HCT116 (cell line): ENCODE measurements around the gene ANKS1A. TPM values are rescaled to one million over a fixed set of nuclear protein-coding genes. Genes with fewer than 3 reads are reported as not detected.
"Not testable (repeated sequence)": the region's sequence is repeated elsewhere in the genome, so short reads cannot be mapped to it uniquely, and the experiment has no call there.

ENCODE experiments used
- ATAC-seq: fragments of 200-7000 bp; cut with Tn5 transposase; 2 replicates; pipeline ENCODE4 v1.9.1; 2020; ENCODE audit warnings: mild to moderate bottlenecking, moderate library complexity
- BruUV-seq: library from RNA; stranded (reverse); fragments of 400-500 nt; replicated peaks from 2 replicates; lab custom pipeline; 2021; lab: Mats Ljungman, UMichigan
- CTCF ChIA-PET: fragments of 300-600 bp; sonication (Branson Sonifier 250); formaldehyde crosslinking; loops from one replicate; lab custom pipeline; 2021; ENCODE audit warnings: antibody characterized with exemption; lab: Charles Lee
- POLR2A ChIA-PET: fragments of 300-600, 350-600 bp; sonication (Branson Sonifier 250); formaldehyde crosslinking; loops from one replicate; lab custom pipeline; 2021; ENCODE audit warnings: antibody characterized with exemption; lab: Charles Lee
- RAD21 ChIA-PET, 2 experiments: fragments of 300-600 bp; sonication (Branson Sonifier 250); formaldehyde crosslinking; loops; one replicate each; lab custom pipeline; 2023; ENCODE audit warnings: low total read pairs in 2 of 2; ENCODE audit not compliant: uncharacterized antibody in 2 of 2, unreplicated experiment in 2 of 2, low non-redundant PET in 1 of 2; lab: Charles Lee
- DNase-seq: peaks from one replicate; pipeline ENCODE4 v3.0.0-alpha.2; 2010; ENCODE audit warnings: low read depth, low spot score
- H2AFZ ChIP-seq: fragments of 200-600 bp; shearing (Covaris generic), sonication (generic); 2 replicates; pipeline ENCODE4 v1.6.1; 2017; ENCODE audit warnings: low read depth, mixed run types, mixed read lengths, antibody characterized with exemption, low read length; ENCODE audit not compliant: poor library complexity, severe bottlenecking
- H3K27ac ChIP-seq: 2 replicates; pipeline ENCODE4 v1.5.1; 2012; ENCODE audit warnings: low read depth, low read length
- H3K27me3 ChIP-seq: fragments of 200-600 bp; sonication (generic); 2 replicates; pipeline ENCODE4 v1.6.1; 2016; ENCODE audit warnings: mixed run types, low read length, mixed read lengths; ENCODE audit not compliant: insufficient read depth
- H3K36me3 ChIP-seq, 2 experiments: fragments of 200-500 bp in 1 of 2; fragments of 200-600 bp in 1 of 2; sonication (Bioruptor generic) in 1 of 2; sonication (generic) in 1 of 2; 2 replicates each; pipeline versions ENCODE4 v1.5.1 to v1.6.1; 2014 to 2016; ENCODE audit warnings: low read length in 2 of 2, inconsistent platforms in 1 of 2, mixed read lengths in 1 of 2, mixed run types in 1 of 2; ENCODE audit not compliant: insufficient read depth in 2 of 2, control insufficient read depth in 1 of 2
- H3K4me1 ChIP-seq, 2 experiments: fragments of 200-600 bp in 1 of 2; sonication (generic) in 1 of 2; 2 replicates each; pipeline versions ENCODE4 v1.5.1 to v1.6.1; 2012 to 2017; ENCODE audit warnings: low read length in 2 of 2, inconsistent platforms in 1 of 2, mild to moderate bottlenecking in 1 of 2, mixed read lengths in 1 of 2, mixed run types in 1 of 2, moderate library complexity in 1 of 2; ENCODE audit not compliant: insufficient read depth in 2 of 2, control insufficient read depth in 1 of 2
- H3K4me2 ChIP-seq: fragments of 200-600 bp; sonication (generic); 2 replicates; pipeline ENCODE4 v1.6.1; 2017; ENCODE audit warnings: mixed run types, low read length, mixed read lengths
- H3K4me3 ChIP-seq, 2 experiments: fragments of 200-600 bp in 1 of 2; sonication (generic) in 1 of 2; replicated peaks in 1 of 2; 2 replicates each; pipeline ENCODE4 v1.5.1; 2011 to 2016; ENCODE audit warnings: low read length in 2 of 2, control low read depth in 1 of 2, low read depth in 1 of 2, mild to moderate bottlenecking in 1 of 2, mixed read lengths in 1 of 2, mixed run types in 1 of 2
- H3K79me2 ChIP-seq: fragments of 200-600 bp; sonication (generic); 2 replicates; pipeline ENCODE4 v1.6.1; 2017; ENCODE audit warnings: mild to moderate bottlenecking, mixed run types, low read length, moderate library complexity, mixed read lengths; ENCODE audit not compliant: insufficient read depth
- H3K9ac ChIP-seq: fragments of 200-600 bp; sonication (generic); 2 replicates; pipeline ENCODE4 v1.6.1; 2016; ENCODE audit warnings: low read length, mixed read lengths
- H3K9me2 ChIP-seq: fragments of 200-600 bp; sonication (generic), shearing (Covaris generic); 2 replicates; pipeline ENCODE4 v1.6.1; 2017; ENCODE audit warnings: mixed run types, mild to moderate bottlenecking, moderate library complexity; ENCODE audit not compliant: insufficient read depth
- H3K9me3 ChIP-seq, 2 experiments: fragments of 200-500 bp in 1 of 2; fragments of 200-600 bp in 1 of 2; sonication (Bioruptor generic) in 1 of 2; sonication (generic) in 1 of 2; 2 replicates each; pipeline ENCODE4 v1.6.1; 2014 to 2017; ENCODE audit warnings: low read length in 2 of 2, mixed read lengths in 2 of 2, inconsistent platforms in 1 of 2, low read depth in 1 of 2, mild to moderate bottlenecking in 1 of 2, mixed run types in 1 of 2, moderate library complexity in 1 of 2; ENCODE audit not compliant: control insufficient read depth in 1 of 2, insufficient read depth in 1 of 2
- H4K20me1 ChIP-seq: fragments of 200-600 bp; sonication (generic), shearing (Covaris generic); 2 replicates; pipeline ENCODE4 v1.6.1; 2017; ENCODE audit warnings: mixed run types, mild to moderate bottlenecking, moderate library complexity; ENCODE audit not compliant: insufficient read depth
- CBX3 ChIP-seq: IDR thresholded peaks from 2 replicates; pipeline ENCODE4 v1.6.1; 2012; ENCODE audit warnings: low read depth
- EGR1 ChIP-seq: IDR thresholded peaks from 2 replicates; pipeline ENCODE4 v1.6.1; 2012; ENCODE audit warnings: low read depth
- ELF1 ChIP-seq: IDR thresholded peaks from 2 replicates; pipeline ENCODE4 v1.6.1; 2012; ENCODE audit warnings: low read depth, borderline replicate concordance
- EZH2 ChIP-seq: fragments of 200-600 bp; sonication (generic); IDR thresholded peaks from 2 replicates; pipeline ENCODE4 v1.6.1; 2017; ENCODE audit warnings: antibody characterized with exemption, mixed run types
- FOSL1 ChIP-seq: IDR thresholded peaks from 2 replicates; pipeline ENCODE4 v1.6.1; 2012; ENCODE audit warnings: low read depth
- JUND ChIP-seq: IDR thresholded peaks from 2 replicates; pipeline ENCODE4 v1.6.1; 2012
- MAX ChIP-seq: IDR thresholded peaks from 2 replicates; pipeline ENCODE4 v1.6.1; 2012
- POLR2A ChIP-seq: IDR thresholded peaks from 2 replicates; pipeline ENCODE4 v1.7.0; 2011; ENCODE audit warnings: borderline replicate concordance; ENCODE audit not compliant: insufficient read depth, insufficient read length; ENCODE audit errors: extremely low read depth
- RAD21 ChIP-seq: IDR thresholded peaks from 2 replicates; pipeline ENCODE4 v1.6.1; 2012; ENCODE audit warnings: low read depth, mild to moderate bottlenecking
- SIN3A ChIP-seq: IDR thresholded peaks from 2 replicates; pipeline ENCODE4 v1.6.1; 2012; ENCODE audit warnings: low read depth
- SRF ChIP-seq: IDR thresholded peaks from 2 replicates; pipeline ENCODE4 v1.6.1; 2012; ENCODE audit warnings: low read depth
- TCF7L2 ChIP-seq: IDR thresholded peaks from 2 replicates; pipeline ENCODE4 v1.7.0; 2011; ENCODE audit warnings: borderline replicate concordance, inconsistent platforms; ENCODE audit not compliant: insufficient read depth, insufficient read length; ENCODE audit errors: extremely low read depth
- ZFX ChIP-seq: fragments of 450-650 bp; IDR thresholded peaks from 2 replicates; pipeline ENCODE4 v1.6.1; 2017
- ZNF274 ChIP-seq: fragments of 200-500 bp; sonication (Bioruptor generic); IDR thresholded peaks from 2 replicates; pipeline ENCODE4 v1.6.1; 2014; ENCODE audit warnings: mild to moderate bottlenecking, low read depth, low read length, inconsistent platforms
- intact Hi-C: fragments of 100-400 bp; cut with micrococcal nuclease; formaldehyde crosslinking; loops from 2 replicates; pipeline ENCODE4 v1.10.0; 2022
- total RNA-seq: library from RNA; stranded (reverse); gene quantifications from one replicate; pipeline ENCODE4 v1.2.1, GENCODE V29; 2021; ENCODE audit not compliant: unreplicated experiment
- TF ChIP-seq, protein P1 (sequence below): IDR thresholded peaks from 2 replicates; pipeline ENCODE4 v1.6.1; 2011; ENCODE audit warnings: mild to moderate bottlenecking, low read length, moderate library complexity; ENCODE audit not compliant: insufficient replicate concordance; ENCODE audit errors: extremely low read depth
- TF ChIP-seq, protein P2 (sequence below), 3 experiments: fragments of 200-600 bp in 1 of 3; sonication (generic) in 1 of 3; IDR thresholded peaks in 2 of 3; conservative IDR thresholded peaks in 1 of 3; 2 replicates each; pipeline ENCODE4 v1.5.1; 2012 to 2017; ENCODE audit warnings: low read depth in 2 of 3, low read length in 2 of 3, antibody characterized with exemption in 1 of 3, borderline replicate concordance in 1 of 3, control low read depth in 1 of 3, mild to moderate bottlenecking in 1 of 3, mixed read lengths in 1 of 3, mixed run types in 1 of 3, moderate library complexity in 1 of 3; ENCODE audit not compliant: insufficient read depth in 1 of 3

The ANKS1A gene
- total RNA-seq, 1 experiment from 2014 or later = 20.6 TPM

DNA sequence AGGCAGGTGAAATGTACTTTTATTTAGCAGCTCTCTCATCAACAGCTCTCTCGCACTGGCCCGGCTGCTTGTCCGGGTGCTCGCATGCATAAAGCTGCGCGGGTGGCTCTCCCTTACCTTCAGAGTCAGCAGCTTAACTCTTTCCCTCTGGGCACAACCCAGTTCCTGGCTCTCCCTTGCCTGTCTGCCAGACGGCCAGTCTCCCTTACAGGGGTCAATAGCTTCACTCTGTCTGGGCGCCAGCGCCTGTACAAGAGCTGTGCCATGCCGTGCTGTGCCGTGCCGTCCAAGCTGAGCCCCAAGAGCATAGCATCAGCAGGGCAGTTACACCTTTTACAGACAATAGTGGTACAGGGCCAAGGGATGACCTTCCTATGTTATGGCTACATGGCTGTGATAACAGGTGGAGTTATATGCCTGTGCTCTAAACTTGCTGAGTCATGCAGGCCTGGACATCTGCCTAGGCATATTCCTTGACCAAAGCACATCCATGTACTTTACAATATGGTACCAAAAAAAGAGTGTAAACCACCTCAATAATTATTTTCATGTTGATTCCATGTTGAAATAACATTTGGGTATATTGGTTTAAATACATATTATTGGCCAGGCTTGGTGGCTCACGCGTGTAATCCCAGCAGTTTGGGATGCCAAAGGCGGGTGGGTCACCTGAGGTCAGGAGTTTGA is 49.2 kb upstream of the ANKS1A start (continued):
- no peak for TF ChIP-seq SIN3A
- no peak for TF ChIP-seq EGR1
- TF ChIP-seq, protein P1, sequence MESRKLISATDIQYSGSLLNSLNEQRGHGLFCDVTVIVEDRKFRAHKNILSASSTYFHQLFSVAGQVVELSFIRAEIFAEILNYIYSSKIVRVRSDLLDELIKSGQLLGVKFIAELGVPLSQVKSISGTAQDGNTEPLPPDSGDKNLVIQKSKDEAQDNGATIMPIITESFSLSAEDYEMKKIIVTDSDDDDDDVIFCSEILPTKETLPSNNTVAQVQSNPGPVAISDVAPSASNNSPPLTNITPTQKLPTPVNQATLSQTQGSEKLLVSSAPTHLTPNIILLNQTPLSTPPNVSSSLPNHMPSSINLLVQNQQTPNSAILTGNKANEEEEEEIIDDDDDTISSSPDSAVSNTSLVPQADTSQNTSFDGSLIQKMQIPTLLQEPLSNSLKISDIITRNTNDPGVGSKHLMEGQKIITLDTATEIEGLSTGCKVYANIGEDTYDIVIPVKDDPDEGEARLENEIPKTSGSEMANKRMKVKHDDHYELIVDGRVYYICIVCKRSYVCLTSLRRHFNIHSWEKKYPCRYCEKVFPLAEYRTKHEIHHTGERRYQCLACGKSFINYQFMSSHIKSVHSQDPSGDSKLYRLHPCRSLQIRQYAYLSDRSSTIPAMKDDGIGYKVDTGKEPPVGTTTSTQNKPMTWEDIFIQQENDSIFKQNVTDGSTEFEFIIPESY = no peak
- TF ChIP-seq, all 23 proteins: peak for 0

GRCh38 chr6:34849066-34849465 is 40.0 kb upstream of the ANKS1A start:
- H4K20me1 ChIP-seq, H3K9ac ChIP-seq, H3K9me3 ChIP-seq, BruUV-seq, POLR2A ChIA-PET, ATAC-seq, H2AFZ ChIP-seq, H3K4me3 ChIP-seq, H3K27ac ChIP-seq, DNase-seq, H3K4me1 ChIP-seq, intact Hi-C loops, H3K27me3 ChIP-seq, H3K4me2 ChIP-seq, H3K36me3 ChIP-seq, CTCF ChIA-PET, H3K79me2 ChIP-seq, RAD21 ChIA-PET, H3K9me2 ChIP-seq: not testable (repeated sequence)

GRCh38 chr6:34851361-34851760 is 37.7 kb upstream of the ANKS1A start:
- Histone ChIP-seq H3K79me2 (peaks cover 4% of the 10 kb centered on the region; the same call in 1 of the 2 replicates), H4K20me1 (no peaks in the 10 kb centered on the region), H2AFZ (no peak overlapping the region), H3K4me2 (no peak overlapping the region), H3K4me3 (no peak overlapping the region), H3K4me1 (no peaks in the 10 kb centered on the region), H3K36me3 (peaks cover 0 to 2% of the 10 kb centered on the region in 2 experiments; a peak in 1 of 4 replicates), H3K9me3 (no peaks in the 10 kb centered on the region), H3K9ac (no peak overlapping the region), H3K27me3 (no peaks in the 10 kb centered on the region), H3K9me2 (no peaks in the 10 kb centered on the region), H3K27ac (no peak overlapping the region)
- ChIA-PET CTCF (no interaction called here), RAD21 (no interaction called here), POLR2A (no interaction called here)
- intact Hi-C loops = no loop called here
- no peak for DNase-seq
- TF ChIP-seq FOSL1 = no peak
- TF ChIP-seq ZNF274 = no peak
- no peak for TF ChIP-seq ZFX
- no peak for TF ChIP-seq EZH2
- no peak for TF ChIP-seq POLR2A
- no peak for TF ChIP-seq CBX3
- TF ChIP-seq SRF = no peak
- TF ChIP-seq ELF1 = no peak
- no peak for TF ChIP-seq JUND
- TF ChIP-seq RAD21 = no peak
- TF ChIP-seq MAX = no peak
- TF ChIP-seq TCF7L2 = no peak
- TF ChIP-seq, protein P2, sequence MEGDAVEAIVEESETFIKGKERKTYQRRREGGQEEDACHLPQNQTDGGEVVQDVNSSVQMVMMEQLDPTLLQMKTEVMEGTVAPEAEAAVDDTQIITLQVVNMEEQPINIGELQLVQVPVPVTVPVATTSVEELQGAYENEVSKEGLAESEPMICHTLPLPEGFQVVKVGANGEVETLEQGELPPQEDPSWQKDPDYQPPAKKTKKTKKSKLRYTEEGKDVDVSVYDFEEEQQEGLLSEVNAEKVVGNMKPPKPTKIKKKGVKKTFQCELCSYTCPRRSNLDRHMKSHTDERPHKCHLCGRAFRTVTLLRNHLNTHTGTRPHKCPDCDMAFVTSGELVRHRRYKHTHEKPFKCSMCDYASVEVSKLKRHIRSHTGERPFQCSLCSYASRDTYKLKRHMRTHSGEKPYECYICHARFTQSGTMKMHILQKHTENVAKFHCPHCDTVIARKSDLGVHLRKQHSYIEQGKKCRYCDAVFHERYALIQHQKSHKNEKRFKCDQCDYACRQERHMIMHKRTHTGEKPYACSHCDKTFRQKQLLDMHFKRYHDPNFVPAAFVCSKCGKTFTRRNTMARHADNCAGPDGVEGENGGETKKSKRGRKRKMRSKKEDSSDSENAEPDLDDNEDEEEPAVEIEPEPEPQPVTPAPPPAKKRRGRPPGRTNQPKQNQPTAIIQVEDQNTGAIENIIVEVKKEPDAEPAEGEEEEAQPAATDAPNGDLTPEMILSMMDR (IDR thresholded peaks at IDR 0.05 in 2 of 3, conservative IDR thresholded peaks at IDR 0.05 in 1 of 3; ENCODE audit: borderline replicate concordance in 1 of 3, insufficient read depth in 1 of 3, low read depth in 2 of 3, low read length in 2 of 3) = no peak
- ATAC-seq = no peak
- BruUV-seq = no TSS peak
